Muscle of back (tissue), 11 donors: Measurements from ENCODE around the gene HAPSTR1. TPM values are rescaled to one million over a fixed set of nuclear protein-coding genes. Genes with fewer than 3 reads are reported as not detected.

Experiments
- DNase-seq, 3 donors: peaks; one replicate each; pipeline versions ENCODE4 v3.0.0 to v3.0.0-alpha.2; 2013
- polyA plus RNA-seq, 10 donors: library from polyadenylated mRNA; unstranded; fragments of 120-200 nt; gene quantifications; one replicate each; pipeline ENCODE4 v1.2.1, GENCODE V29; 2013; ENCODE audit not compliant: insufficient read length in 10 of 10

Gene HAPSTR1
- polyA plus RNA-seq, 10 donors: 29.8 to 41.3 (median 35.3) TPM

DNA sequence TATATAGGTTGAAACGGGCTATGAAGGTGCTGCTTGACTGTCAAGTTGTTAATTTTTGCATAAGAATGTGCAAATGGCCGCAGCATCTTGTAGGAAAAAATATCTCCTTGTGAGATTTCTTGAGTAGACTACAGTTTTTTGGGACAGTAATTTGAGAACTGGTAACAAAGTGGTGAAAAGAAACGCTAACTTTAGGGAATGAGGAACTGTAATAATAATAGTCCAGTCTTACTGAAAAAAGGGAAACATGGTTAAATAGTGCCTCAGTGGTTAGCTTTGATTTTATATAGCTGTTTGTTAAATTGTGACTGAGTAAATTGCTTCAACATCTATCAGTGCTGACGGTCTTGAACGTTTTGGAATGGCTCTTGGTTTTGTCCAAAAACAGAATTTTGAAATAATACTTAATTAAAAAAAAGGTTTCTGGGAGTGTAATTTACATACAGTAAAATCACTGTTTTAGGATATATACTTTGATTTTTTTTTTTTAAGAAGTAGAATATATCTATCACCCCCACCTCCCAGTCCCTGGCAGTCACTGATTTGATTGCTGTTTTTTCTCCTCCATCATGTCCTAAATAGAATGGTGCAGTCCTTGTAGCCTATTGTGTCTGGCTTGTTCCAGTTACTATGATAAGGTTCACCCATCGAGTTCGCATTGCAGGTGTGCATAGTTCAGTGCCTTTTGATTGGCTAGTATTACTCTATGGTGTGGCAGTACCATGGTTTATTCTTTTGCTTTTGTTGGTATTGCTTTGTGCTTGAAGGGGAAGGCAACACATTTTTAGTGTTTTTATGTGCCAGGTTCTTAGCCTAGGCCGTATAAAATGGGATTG lies 2.8 kb downstream of the HAPSTR1 start:
- DNase-seq: no peak

DNA sequence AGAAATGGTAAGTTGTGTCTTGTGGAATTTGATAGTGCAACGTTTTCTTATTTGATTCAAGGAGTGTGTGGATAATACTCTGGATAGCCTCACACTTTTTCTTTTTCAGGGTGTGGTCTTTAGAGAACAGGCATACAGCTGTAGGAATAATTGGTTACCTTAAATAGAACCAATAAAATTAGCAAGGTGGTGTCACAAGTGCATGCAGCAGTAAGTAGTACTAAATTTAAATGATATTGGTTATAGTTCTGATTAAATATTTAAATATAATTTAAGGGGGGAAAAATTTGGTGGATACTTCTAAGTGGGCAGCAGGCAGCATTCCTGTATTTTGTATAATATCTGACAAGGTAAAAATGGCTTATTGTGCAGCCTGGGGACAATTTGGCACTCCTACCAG lies 3.7 kb downstream of the HAPSTR1 start:
- DNase-seq: no peak

DNA sequence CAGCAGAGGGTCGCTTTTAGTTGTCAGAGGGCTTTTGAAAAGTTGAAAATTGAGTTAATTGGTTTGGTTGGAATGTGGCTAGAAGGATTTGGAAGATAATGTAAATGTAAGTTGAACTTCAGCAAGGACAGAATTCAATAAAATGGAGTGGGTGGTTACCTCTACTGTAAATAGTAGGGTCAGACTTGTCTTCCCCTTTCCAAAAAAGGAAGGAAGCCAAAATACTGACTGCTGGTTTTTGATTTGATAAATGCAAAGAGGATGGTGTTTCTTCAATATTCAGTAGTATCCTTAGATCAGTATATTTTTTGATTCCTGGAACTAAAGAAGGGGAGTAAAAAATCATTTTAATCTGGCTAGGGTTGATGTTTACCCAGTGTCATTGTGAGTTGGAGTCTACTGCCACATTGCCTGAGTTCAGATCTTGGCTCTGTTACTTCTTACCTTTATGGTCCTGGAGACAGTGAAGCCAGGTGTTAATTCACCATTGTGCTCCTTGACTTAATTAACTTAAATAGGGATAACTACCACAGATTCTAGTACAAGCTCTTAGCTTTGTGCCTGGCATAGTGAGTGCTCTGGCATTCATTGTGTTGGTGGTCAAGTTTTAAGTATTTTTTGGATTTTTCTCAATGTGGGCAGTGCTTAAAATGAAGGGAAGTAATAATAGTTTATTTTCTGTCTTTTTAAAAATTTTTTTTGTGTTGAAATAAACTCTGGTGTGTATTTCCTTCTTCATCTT lies 4.4 kb downstream of the HAPSTR1 start:
- no peak for DNase-seq

DNA sequence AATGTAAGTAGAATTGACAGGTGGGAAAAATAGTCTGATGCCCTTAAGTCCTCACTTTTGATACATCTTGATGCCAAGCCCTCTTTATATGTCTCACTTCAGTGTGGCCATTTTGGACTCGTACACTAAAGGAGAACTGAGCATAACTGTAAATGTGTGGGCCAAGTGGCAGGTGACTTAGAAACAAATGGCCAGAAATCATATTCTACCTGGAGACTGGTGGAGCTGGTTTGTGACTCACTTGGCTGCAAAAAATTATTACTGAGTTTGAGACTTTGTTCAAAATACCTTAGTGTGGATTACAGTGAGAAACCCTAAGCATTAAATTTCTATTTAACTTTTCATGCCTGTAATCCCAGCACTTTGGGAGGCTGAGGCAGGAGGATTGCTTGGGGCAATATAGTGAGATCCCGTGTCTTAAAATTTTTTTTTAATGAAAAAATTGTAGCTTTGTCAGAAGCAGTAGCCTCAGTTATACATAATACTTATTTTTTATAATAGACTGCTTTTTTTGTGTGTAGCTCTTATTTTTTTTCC lies 5.0 kb downstream of the HAPSTR1 start:
- DNase-seq: no peak

DNA sequence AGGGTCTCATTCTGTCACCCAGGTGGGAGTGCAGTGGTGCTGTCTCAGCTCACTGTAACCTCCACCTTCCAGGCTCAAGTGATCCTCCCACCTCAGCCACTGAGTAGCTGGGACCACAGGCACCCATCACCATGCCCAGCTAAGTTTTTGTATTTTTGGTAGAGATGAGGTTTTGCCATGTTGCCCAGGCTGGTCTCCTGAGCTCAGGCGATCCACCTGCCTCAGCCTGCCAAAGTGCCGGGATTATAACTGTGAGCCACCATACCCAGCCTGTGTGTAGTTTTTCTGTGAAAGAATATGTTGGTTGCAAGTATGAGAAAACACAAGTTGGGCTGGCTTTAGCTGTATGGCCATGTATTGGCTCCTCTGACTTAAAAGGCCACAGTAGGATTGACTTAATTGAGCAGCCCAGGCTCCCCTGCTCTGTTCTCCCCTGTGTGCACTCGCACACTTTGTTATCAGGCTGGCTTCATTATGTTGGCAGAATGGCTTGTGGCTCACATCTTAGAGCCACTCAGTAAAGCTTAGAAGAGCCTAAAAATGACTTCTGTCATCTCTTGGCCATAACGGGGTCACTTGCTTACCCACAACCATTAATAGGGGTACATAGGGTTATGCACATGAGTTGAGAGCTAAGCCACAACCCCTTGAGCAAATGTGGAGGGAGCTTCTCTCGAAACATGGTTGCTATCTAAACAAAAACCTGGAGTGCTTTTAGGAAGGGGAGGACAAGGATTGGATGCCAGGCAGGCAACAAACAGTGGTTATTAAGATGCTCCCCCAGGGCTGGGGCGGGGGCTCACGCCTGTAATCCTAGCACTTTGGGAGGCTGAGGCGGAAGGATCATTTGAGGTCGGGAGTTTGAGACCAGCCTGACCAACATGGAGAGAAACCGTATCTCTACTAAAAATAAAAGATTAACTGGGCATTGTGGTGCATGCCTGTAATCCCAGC lies 6.1 kb downstream of the HAPSTR1 start:
- DNase-seq: no peak

DNA sequence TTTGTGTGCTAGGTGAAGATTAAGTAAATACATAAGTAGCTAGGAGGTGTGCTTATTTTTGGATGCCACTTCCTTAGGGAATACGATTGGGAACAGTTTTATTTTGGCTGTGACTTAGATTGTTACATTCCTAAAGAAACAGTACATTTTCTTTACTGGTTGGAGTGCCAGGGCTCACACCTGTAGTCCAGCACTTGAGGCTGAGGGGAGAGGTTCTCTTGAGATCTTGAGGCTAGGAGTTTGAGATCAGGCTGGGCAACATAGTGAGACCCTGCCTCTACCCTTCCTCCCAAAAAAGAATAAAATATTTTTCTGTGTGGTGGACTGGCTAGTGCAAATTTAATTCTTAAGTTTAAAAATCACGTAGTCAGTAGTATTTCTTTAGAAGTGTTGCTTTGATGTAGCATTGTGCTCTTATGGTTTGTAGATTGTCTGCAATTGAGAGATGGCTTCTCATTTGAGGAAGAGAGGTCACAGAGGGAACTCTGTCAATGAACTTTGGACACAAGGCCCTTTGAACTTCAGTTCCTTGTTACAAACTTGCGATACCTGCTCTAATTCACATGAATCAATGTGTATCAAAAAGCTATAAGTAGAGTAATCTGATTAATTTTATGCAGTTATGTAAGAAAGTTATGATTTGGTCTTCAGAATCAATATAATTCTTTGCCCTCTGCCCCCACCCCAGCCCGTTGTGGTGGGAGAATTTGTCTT lies 7.1 kb downstream of the HAPSTR1 start:
- no peak for DNase-seq

DNA sequence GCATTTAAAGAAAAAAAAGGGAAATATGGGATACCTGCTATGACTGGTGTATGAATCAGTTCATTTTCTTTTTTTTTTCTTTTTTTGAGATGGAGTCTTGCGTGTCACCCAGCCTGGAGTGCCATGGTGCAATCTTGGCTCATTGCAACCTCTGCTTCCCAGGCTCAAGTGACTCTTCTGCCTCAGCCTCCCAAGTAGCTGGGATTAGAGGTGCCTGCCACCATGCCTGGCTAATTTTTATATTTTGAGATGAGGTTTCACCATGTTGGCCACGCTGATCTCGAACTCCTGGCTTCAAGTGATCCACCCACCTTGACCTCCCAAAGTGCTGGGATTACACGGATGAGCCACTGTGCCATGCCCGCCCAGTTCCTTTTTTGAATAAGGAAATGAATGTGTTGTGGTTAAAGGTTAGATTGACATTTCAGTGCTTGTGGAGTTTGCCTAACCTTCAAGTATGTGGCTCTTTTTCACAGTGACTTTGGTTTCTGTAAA lies 7.7 kb downstream of the HAPSTR1 start:
- no peak for DNase-seq

DNA sequence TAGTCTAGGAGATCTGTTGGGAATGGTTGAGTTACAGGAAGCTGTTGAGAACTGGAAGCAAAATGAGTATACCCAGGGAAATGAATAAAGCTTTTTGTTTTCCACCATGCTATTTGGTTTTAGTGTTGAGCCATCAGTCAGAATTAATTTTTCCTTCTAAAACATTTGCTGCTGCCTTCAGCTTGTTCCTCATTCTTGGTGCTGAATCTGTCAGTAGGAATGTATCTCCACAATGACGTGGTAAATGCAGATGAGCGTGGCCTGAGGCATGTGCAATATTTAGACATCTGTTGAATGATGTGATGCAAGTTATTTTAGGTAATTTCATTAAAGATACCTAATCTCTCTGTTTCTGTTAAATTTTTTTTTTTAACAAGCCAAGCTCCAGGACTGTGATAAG lies 10.9 kb downstream of the HAPSTR1 start:
- DNase-seq: peak in 1 of 3 donors; percentile 65

DNA sequence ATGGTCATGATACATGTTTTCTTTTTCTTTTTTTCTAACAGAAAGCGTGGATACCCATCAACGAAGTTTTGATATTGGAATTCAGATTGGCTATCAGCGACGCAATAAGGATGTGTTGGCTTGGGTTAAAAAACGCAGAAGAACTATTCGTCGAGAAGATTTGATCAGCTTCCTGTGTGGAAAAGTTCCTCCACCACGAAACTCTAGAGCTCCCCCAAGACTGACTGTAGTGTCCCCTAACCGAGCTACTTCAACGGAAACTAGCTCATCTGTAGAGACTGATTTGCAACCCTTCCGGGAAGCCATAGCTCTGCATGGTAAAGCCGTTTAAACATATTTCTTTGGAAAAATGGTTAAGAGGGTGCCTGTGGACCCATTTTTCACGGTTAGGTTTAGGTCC lies 11.5 kb downstream of the HAPSTR1 start:
- no peak for DNase-seq

DNA sequence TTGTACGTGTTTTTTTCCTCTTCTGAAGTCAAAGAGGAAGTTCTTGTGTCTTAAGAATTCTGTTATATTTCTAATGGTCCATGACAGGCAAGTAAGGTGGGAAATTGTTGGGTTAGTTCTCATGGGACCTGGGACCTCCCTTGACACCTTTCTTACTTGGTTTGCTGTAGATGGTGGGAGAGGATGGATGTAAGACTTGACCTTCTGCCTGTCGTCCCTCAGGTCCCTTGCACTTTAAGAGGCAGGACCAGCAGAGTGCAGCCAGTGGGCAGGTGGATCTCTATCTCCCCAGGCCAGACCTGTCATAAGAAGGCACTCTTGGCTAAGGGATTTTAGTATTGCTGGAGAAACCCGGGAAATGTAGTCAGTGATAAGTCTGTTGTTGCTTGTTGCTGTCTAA lies 12.1 kb downstream of the HAPSTR1 start:
- DNase-seq: no peak

DNA sequence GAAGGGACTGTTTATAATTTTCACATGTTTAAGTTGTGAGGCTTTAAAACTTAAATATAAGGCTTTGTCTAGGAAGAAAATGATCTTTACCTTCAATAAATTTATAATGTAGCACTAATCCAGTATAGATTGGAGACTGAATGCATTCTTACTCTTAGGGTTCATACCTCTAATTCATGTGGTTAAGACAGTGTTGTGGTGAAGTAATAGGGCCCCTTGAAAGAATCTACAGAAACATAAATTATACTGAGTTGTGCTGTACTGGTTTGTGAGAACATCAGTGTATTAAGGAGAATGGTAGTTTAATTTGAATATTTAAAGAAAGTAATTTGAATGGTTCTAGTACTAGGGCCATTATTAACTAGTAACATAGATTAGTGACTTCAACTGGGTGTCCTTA lies 13.7 kb downstream of the HAPSTR1 start:
- no peak for DNase-seq

DNA sequence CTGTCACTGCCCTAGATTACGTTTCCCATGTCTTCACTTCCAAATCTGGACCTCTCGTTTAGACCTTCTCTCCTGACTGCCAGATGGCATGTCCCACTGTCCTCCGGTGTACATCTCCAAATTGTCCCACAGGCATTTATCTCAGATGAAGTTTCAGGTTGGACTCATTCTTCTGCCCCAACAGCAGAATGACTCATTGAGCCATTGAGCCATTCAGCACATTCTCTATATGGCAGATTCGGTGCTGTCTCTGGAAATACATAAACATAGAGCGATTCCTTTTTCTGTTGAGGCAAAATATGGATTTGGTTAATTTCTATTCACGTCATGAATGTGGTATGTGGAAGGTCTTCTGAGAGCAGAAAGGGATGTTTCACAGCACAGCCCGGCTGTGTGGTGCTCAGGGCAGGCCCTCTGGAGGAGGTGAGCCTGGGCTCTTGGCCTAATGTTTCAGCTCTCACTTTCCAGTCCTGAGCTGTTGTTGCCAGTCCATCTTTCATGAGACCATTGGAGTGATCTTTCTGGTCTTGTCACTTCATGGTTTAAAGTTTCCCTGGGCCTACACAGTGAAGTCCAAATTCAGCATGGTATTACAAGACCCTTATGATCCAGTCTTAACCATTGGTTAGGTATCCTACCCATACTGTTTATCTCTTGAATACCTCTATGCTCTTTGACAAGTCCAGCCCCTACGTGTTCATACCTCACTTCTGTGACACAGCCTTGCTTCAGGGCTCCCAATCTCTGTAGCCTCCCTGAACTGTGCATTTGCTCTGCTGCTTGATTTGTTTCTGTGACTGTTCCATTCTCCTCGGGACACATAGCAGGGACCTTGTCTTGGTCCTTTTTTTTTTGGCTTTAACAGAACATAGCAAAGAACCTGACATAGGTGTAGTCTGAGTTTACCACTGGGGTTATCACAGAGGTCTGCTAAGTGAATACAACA lies 15.9 kb downstream of the HAPSTR1 start:
- DNase-seq: no peak

DNA sequence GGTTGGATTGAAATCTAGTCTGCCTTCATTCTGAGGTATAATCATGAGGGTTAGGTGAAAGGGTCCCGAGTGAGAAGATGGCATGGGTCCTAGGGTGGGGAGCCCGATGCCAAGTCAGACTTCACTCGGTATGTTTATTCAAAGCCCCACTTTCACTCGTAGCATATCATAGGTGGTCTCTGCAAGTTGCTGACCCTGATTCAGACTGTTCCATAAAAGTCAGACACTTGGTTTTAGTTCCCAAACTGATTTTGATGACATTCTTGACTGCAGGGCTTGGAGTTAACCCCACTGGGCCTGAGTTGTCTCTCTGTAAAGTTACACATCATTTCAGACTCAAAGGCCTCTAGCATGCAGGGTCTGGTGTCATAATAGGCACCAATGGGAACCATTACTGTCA lies 17.8 kb downstream of the HAPSTR1 start:
- DNase-seq: no peak

DNA sequence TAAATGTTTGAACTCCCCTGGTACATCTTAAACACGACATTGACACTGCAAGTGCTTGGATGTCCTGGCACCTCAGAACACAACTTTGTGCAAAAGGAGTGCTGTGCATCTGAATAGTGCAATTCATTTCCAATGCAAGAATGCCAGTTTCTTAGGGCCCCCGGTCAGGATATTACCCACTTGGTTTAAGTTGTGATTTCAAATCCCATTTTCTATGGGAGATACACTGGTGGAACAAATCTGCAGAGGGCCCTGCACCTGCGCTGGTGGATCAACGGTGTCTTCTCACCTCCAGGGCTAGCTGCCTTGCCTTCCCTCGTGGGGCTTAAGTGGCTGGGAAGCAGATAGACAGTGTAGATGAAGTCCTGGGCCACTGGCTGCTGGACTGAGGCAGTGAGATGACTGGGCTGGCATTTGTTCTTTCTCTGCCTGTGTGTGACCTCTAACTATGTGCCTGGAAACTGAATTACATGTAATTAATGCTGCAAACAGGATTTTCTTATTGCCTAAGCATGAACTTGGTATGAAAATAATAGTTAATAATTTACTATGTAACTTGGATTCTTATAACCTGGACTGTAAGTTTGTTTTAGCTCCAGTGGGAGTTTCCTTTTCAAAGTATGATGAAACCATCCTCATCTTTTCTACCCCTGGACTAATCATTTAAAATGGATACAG lies 20.9 kb downstream of the HAPSTR1 start:
- DNase-seq: no peak

DNA sequence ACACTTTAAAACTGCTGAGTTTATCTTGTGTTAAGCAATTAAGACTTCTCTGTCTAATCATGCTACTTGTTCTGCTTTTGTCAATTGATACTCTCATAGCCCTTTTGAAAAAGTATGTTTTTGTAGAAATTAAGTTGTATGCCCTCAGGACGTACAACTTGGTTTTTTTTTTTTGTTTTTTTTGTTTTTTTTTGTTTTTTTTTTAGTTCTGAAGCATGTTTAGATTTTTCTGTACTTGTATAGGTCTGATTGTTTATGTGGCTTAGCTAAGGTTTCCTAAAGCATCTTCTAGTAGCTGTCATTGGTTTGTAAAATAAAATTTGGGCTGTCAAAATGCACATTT lies 21.4 kb downstream of the HAPSTR1 start:
- DNase-seq: no peak

DNA sequence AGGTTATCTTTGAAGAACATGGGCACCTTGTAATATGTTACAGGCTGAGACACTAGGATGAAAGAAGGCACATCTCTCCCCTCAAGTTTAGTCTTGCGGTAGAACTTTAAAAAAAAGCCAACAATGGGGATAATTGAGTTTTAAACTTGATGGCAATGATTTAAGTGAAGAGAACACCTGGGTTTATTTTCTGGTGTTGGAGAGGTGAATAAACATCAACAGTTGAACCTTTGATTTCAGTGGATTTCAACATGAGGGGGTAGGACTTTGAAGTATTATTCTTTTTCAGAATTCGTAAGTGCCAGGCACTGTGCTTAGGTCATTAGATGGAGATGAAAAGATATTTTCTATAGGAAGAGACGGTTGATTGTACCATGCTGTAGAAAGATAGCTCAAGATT lies 22.3 kb downstream of the HAPSTR1 start:
- DNase-seq: no peak

DNA sequence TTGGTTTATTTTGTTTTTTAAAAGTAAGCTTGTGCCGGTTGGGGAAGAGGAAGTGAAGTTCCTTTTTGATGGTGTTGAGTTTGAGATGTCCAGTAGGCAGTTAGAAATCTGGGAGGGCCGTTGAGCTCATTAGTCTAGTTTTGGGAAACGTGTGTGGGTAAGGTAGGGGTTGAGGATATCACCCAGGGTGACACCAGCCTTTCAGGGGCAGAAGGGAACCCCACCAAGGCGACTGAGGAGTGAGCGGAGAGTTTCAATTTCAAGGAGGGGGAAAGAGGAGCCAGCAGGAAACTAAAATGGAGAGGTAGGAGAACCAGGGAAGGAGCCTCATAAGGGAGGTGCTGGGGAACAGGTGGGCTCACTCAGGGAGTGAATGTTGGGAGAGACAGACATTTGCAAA lies 22.7 kb downstream of the HAPSTR1 start:
- no peak for DNase-seq

DNA sequence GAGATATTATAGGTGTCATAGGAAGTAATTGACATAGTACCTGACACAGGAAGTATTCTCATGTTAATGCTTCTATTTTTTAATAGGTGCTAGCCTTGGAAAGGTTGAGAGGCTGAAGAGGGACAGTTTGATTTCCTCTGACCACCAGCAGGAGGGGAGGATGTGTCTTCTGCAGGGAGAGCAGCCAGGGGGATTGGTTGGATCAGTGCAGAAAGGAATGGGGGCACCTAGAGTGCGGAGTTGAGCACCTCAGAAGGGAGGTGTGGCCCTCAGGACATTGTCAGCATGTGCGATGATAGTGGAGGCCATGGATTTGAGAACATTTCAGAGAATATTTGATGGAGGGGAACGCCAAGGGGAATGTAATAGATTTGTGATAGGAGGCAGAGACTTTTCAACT lies 23.4 kb downstream of the HAPSTR1 start:
- DNase-seq: no peak

DNA sequence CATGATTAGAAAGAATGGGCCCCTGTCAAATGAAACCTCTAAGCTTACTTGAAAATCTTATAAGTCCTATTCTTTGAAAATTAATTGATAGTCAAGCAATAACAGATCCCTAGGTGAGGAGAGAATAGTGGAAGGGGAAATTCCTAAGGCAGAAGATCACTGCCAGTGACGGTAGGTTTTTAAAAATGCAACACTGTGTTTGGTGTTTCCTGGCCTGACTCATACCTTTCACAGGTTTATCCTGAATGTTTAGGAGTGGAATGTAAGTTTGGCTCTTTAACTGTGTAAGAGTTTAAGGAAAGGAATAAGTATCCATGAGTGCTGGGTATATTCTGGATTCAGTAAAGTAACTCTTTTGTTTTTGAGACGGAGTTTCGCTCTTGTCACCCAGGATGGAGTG lies 23.8 kb downstream of the HAPSTR1 start:
- DNase-seq: no peak
